ENCODE results near the gene FAU. TPM values are rescaled to one million over a fixed set of nuclear protein-coding genes. Genes with fewer than 3 reads are reported as not detected.

FAU gene
- total and polyA plus RNA-seq, 2 of the 13 experiments (the other 11 are each of a cell fraction or from before 2014, with no cell fraction given) = 374 to 869 TPM

GRCh38 chr11:65134952-65135632 is 13.2 kb upstream of the FAU start (continued):
- TF ChIP-seq ZNF101 (CRISPR knock-in tag; IDR thresholded peaks at IDR 0.05; ENCODE audit: borderline replicate concordance, low read depth) = no peak
- TF ChIP-seq ZNF543 (CRISPR knock-in tag; IDR thresholded peaks at IDR 0.05) = 0 out of 2 replicates have a peak, but pooled peaks have one; percentile 20
- peak; percentile 43 for TF ChIP-seq TEAD3 (CRISPR knock-in tag; optimal IDR thresholded peaks at IDR 0.05; ENCODE audit: borderline replicate concordance)
- TF ChIP-seq ZNF776 (CRISPR knock-in tag; IDR thresholded peaks at IDR 0.05) = no peak
- no peak for TF ChIP-seq MIER2 (CRISPR knock-in tag; IDR thresholded peaks at IDR 0.05)
- TF ChIP-seq HNRNPLL (IDR thresholded peaks at IDR 0.05; ENCODE audit: low read depth, low read length, poor library complexity, severe bottlenecking) = no peak
- no peak for TF ChIP-seq HOXA7 (CRISPR knock-in tag; IDR thresholded peaks at IDR 0.05)
- TF ChIP-seq ZZZ3 (CRISPR knock-in tag; IDR thresholded peaks at IDR 0.05; ENCODE audit: borderline replicate concordance) = peak; percentile 17; the same call in 1 of the 2 replicates
- no peak for TF ChIP-seq KDM1A (CRISPR knock-in tag; IDR thresholded peaks at IDR 0.05)
- 0 out of 2 replicates have a peak, but pooled peaks have one; percentile 4 for TF ChIP-seq KDM4B (CRISPR knock-in tag; IDR thresholded peaks at IDR 0.05)
- TF ChIP-seq, protein P1, sequence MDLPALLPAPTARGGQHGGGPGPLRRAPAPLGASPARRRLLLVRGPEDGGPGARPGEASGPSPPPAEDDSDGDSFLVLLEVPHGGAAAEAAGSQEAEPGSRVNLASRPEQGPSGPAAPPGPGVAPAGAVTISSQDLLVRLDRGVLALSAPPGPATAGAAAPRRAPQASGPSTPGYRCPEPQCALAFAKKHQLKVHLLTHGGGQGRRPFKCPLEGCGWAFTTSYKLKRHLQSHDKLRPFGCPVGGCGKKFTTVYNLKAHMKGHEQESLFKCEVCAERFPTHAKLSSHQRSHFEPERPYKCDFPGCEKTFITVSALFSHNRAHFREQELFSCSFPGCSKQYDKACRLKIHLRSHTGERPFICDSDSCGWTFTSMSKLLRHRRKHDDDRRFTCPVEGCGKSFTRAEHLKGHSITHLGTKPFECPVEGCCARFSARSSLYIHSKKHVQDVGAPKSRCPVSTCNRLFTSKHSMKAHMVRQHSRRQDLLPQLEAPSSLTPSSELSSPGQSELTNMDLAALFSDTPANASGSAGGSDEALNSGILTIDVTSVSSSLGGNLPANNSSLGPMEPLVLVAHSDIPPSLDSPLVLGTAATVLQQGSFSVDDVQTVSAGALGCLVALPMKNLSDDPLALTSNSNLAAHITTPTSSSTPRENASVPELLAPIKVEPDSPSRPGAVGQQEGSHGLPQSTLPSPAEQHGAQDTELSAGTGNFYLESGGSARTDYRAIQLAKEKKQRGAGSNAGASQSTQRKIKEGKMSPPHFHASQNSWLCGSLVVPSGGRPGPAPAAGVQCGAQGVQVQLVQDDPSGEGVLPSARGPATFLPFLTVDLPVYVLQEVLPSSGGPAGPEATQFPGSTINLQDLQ (CRISPR knock-in tag; IDR thresholded peaks at IDR 0.05) = peak; percentile 30; the same call in 1 of the 2 replicates
- peak; percentile 30; the same call in 1 of the 2 replicates for TF ChIP-seq CCDC6 (CRISPR knock-in tag; IDR thresholded peaks at IDR 0.05)
- no peak for TF ChIP-seq ZC3H13 (CRISPR knock-in tag; IDR thresholded peaks at IDR 0.05)
- TF ChIP-seq LCORL (IDR thresholded peaks at IDR 0.05) = no peak
- 0 out of 2 replicates have a peak, but pooled peaks have one; percentile 3 for TF ChIP-seq LCORL (CRISPR knock-in tag; IDR thresholded peaks at IDR 0.05)
- no peak for TF ChIP-seq ZNF713 (CRISPR knock-in tag; IDR thresholded peaks at IDR 0.05)
- TF ChIP-seq, protein P2, sequence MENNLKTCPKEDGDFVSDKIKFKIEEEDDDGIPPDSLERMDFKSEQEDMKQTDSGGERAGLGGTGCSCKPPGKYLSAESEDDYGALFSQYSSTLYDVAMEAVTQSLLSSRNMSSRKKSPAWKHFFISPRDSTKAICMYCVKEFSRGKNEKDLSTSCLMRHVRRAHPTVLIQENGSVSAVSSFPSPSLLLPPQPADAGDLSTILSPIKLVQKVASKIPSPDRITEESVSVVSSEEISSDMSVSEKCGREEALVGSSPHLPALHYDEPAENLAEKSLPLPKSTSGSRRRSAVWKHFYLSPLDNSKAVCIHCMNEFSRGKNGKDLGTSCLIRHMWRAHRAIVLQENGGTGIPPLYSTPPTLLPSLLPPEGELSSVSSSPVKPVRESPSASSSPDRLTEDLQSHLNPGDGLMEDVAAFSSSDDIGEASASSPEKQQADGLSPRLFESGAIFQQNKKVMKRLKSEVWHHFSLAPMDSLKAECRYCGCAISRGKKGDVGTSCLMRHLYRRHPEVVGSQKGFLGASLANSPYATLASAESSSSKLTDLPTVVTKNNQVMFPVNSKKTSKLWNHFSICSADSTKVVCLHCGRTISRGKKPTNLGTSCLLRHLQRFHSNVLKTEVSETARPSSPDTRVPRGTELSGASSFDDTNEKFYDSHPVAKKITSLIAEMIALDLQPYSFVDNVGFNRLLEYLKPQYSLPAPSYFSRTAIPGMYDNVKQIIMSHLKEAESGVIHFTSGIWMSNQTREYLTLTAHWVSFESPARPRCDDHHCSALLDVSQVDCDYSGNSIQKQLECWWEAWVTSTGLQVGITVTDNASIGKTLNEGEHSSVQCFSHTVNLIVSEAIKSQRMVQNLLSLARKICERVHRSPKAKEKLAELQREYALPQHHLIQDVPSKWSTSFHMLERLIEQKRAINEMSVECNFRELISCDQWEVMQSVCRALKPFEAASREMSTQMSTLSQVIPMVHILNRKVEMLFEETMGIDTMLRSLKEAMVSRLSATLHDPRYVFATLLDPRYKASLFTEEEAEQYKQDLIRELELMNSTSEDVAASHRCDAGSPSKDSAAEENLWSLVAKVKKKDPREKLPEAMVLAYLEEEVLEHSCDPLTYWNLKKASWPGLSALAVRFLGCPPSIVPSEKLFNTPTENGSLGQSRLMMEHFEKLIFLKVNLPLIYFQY (CRISPR knock-in tag; IDR thresholded peaks at IDR 0.05; ENCODE audit: borderline replicate concordance) = peak; percentile 44; the same call in 1 of the 2 replicates
- TF ChIP-seq IKZF4 (CRISPR knock-in tag; IDR thresholded peaks at IDR 0.05; ENCODE audit: borderline replicate concordance, low read depth, not compliant biosample characterization) = peak; percentile 79
- no peak for TF ChIP-seq ZSCAN20 (CRISPR knock-in tag; IDR thresholded peaks at IDR 0.05; ENCODE audit: borderline replicate concordance)
- TF ChIP-seq, protein P3, sequence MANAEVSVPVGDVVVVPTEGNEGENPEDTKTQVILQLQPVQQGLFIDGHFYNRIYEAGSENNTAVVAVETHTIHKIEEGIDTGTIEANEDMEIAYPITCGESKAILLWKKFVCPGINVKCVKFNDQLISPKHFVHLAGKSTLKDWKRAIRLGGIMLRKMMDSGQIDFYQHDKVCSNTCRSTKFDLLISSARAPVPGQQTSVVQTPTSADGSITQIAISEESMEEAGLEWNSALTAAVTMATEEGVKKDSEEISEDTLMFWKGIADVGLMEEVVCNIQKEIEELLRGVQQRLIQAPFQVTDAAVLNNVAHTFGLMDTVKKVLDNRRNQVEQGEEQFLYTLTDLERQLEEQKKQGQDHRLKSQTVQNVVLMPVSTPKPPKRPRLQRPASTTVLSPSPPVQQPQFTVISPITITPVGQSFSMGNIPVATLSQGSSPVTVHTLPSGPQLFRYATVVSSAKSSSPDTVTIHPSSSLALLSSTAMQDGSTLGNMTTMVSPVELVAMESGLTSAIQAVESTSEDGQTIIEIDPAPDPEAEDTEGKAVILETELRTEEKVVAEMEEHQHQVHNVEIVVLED (CRISPR knock-in tag; IDR thresholded peaks at IDR 0.05; ENCODE audit: borderline replicate concordance) = 0 out of 2 replicates have a peak, but pooled peaks have one; percentile 0
- no peak; the same call in 1 of the 2 replicates for TF ChIP-seq ZC3H4 (CRISPR knock-in tag; IDR thresholded peaks at IDR 0.05; ENCODE audit: borderline replicate concordance)
- TF ChIP-seq FOSL1 (CRISPR knock-in tag; IDR thresholded peaks at IDR 0.05; ENCODE audit: borderline replicate concordance) = no peak

Data from HepG2 (cell line).